Left forelimb (tissue), 1 donor: ENCODE results near the gene CHDH.

ENCODE experiments used
- DNase-seq: peaks from one replicate; pipeline ENCODE4 v3.0.0-alpha.2; 2018; ENCODE audit warnings: low spot score

The CHDH gene

DNA sequence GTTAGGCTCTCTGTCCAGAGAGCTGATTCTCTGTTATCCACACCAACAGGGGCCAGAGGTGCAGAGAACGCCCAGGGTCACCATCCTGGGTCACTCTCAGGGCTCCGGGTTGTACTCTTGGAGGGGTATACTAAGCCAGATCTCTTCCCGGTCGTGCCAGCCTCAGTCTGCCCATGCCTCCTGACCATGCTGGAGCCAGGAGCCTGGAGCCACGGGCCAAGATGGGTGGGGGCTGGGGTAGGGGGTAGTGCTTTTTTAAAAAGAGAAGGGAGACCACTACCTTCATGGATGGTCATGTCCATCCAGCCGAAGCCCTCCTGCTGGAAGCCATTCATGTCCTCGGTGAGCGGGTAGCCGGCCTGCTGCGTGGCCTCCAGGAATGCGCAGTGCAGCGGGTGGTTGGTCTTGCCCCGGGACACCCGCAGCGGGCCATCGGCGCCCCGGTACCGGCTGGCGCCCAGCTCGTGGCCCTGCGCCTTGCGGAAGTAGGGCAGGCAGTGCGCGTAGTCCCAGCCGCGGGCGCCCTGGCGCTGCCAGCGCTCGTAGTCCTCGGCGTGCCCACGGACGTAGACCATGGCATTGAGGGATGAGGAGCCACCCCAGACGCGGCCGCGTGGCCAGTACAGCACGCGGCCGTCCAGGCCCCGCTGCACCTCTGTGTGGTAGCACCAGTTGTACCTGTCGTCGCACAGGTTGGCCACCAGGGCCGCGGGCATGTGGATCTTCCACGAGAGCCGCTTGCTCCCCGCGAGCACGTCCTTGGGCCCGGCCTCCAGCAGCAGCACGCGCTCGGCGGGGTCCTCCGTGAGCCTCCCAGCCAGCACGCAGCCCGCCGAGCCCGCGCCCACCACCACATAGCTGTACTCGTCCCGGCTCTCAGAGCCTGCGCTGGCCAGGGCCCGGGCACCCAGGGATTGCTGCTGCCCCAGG is 22.9 kb downstream of the CHDH start:
- DNase-seq = peak; percentile 46

DNA sequence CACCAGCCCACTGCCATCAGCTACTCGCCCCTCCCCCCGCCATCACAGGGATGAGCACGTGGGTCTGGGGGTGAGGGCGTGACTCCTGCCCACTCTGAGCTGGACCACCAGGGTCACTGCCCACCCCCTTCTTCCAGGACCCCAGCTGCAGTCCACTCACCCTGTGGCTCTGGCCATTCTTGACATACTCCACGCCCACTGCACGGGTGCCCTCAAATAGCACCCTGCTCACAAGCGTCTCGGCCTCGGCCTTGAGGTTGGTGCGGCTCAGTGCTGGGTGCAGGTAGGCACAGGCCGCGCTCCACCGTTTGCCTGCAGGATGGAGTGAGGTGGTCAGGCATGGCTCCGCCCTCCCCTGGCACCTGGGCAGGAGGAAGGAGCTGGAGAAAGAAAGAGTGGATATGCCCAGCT is 23.9 kb downstream of the CHDH start:
- DNase-seq = peak; percentile 62

GRCh38 chr3:53821631-53822121 is 24.5 kb downstream of the CHDH start:
- DNase-seq = peak; percentile 3

- DNase-seq = peak; percentile 65
Observed at GRCh38 chr3:53820756-53821580, 25.3 kb downstream of the CHDH start.

DNA sequence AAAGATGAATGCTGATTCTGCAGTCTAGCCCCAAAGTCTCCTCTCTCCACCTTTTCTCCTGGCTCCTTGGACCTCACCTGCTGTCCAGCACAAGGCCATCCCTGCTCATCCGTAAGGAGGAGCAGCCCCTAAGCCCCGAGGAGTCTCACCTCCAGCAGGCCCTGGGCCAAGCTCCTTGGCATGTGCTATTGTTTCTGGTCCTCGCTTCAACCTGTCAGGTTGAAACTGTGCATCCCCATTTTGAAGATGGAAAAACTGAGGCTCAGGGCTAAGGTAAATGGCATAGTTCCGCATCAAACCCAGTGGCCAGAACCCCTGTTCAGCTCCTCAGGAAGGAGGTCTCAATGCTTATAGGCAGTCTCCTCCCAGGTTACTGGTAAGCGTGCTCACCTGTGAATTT is 26.1 kb downstream of the CHDH start:
- DNase-seq = peak; percentile 51

- DNase-seq = no peak
Observed at GRCh38 chr3:53819163-53819868, 26.9 kb downstream of the CHDH start.

GRCh38 chr3:53818221-53819162 is 27.7 kb downstream of the CHDH start:
- DNase-seq = peak; percentile 40

GRCh38 chr3:53817809-53818208 is 28.4 kb downstream of the CHDH start:
- DNase-seq = peak; percentile 38

DNA sequence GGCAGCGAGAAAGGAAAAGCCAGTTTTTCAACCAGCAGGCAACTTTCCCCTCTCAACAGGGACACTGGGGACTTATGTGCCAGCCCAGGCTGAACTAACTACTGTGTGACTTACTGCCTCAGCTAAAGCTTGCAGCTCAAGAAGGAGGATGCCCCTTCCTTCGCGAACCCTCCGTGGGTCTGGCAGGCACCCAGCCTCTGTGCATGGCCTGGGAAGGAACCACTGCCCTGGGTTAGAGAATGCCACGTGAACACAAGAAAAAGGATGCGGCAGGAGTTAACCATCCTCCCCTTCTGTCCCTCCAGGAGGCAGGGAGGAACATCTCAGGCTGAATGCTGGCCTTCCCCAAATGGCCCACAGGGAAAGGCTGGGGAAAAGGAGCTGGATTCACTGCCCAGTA is 29.0 kb downstream of the CHDH start:
- no peak for DNase-seq

- DNase-seq = no peak
Observed at GRCh38 chr3:53816425-53816824, 29.8 kb downstream of the CHDH start.

- peak; percentile 6 for DNase-seq
Observed at GRCh38 chr3:53815651-53816050, 30.6 kb downstream of the CHDH start.

GRCh38 chr3:53815067-53815466 is 31.2 kb downstream of the CHDH start:
- peak; percentile 22 for DNase-seq

GRCh38 chr3:53813876-53814275 is 32.3 kb downstream of the CHDH start:
- DNase-seq = peak; percentile 4

- DNase-seq = peak; percentile 8
Observed at GRCh38 chr3:53813229-53813628, 33.0 kb downstream of the CHDH start.

GRCh38 chr3:53812434-53812833 is 33.8 kb downstream of the CHDH start:
- peak; percentile 22 for DNase-seq

DNA sequence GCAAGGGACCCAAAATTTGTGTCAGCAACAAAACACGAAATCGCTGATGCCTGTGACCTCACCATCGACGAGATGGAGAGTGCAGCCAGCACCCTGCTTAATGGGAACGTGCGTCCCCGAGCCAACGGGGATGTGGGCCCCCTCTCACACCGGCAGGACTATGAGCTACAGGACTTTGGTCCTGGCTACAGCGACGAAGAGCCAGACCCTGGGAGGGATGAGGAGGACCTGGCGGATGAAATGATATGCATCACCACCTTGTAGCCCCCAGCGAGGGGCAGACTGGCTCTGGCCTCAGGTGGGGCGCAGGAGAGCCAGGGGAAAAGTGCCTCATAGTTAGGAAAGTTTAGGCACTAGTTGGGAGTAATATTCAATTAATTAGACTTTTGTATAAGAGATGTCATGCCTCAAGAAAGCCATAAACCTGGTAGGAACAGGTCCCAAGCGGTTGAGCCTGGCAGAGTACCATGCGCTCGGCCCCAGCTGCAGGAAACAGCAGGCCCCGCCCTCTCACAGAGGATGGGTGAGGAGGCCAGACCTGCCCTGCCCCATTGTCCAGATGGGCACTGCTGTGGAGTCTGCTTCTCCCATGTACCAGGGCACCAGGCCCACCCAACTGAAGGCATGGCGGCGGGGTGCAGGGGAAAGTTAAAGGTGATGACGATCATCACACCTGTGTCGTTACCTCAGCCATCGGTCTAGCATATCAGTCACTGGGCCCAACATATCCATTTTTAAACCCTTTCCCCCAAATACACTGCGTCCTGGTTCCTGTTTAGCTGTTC is 34.9 kb downstream of the CHDH start:
- peak; percentile 50 for DNase-seq

GRCh38 chr3:53809764-53810400 is 36.3 kb downstream of the CHDH start:
- DNase-seq = peak; percentile 20

- DNase-seq = no peak
Observed at GRCh38 chr3:53809267-53809666, 37.0 kb downstream of the CHDH start.

DNA sequence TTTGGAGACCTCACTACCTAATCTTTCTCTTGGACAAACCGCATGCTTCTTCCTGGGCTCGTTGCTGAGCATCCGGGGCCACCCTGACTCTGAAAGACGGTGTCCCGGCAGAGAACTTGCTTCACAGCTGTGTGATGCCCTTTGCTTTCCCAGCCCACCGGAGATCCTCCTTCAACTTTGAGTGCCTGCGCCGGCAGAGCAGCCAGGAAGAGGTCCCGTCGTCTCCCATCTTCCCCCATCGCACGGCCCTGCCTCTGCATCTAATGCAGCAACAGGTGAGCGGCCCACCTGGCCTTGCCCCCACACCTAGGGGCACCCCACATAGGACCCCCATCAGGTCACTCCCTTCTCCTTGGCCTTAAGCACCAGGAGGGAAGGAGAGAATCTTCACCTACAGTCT is 37.7 kb downstream of the CHDH start:
- DNase-seq = peak; percentile 51
